Hepatocyte (in vitro differentiated cells): ENCODE measurements around the gene ATF3.

Source experiments
- CTCF ChIP-seq: fragments of 200-600 bp; sonication (generic); IDR thresholded peaks from 2 replicates; pipeline ENCODE4 v1.5.1; 2016; ENCODE audit warnings: antibody characterized with exemption, mild to moderate bottlenecking; ENCODE audit not compliant: poor library complexity
- EZH2 ChIP-seq: fragments of 200-600 bp; sonication (generic); IDR thresholded peaks from 2 replicates; pipeline ENCODE4 v1.6.1; 2016; ENCODE audit warnings: antibody characterized with exemption, mild to moderate bottlenecking, borderline replicate concordance
- EZH2phosphoT487 ChIP-seq: fragments of 200-600 bp; sonication (generic); IDR thresholded peaks from one replicate; pipeline ENCODE4 v1.6.1; 2018; ENCODE audit warnings: antibody characterized with exemption, mild to moderate bottlenecking, low read depth, moderate library complexity; ENCODE audit not compliant: unreplicated experiment, severe bottlenecking

GRCh38 chr1:212648431-212648830 is 39.9 kb downstream of the ATF3 start:
- no peak for TF ChIP-seq CTCF
- no peak for TF ChIP-seq EZH2phosphoT487
- TF ChIP-seq EZH2 = no peak
